ENCODE measurements around the gene AR.

The AR gene

GRCh38 chrX:67724359-67725110, 180.7 kb downstream of the AR start:
- no peak for DNase-seq (ENCODE audit: low read depth)

- DNase-seq (ENCODE audit: low read depth) = no peak
Measured at GRCh38 chrX:67725471-67725870, 181.7 kb downstream of the AR start.

- no peak for DNase-seq (ENCODE audit: low read depth)
Measured at GRCh38 chrX:67726018-67726417, 182.2 kb downstream of the AR start.

- DNase-seq (ENCODE audit: low read depth) = no peak
Measured at GRCh38 chrX:67727576-67727975, 183.8 kb downstream of the AR start.

GRCh38 chrX:67730296-67730695, 186.5 kb downstream of the AR start:
- no peak for DNase-seq (ENCODE audit: low read depth)

- DNase-seq (ENCODE audit: low read depth) = no peak
Measured at GRCh38 chrX:67731061-67731460, 187.2 kb downstream of the AR start.

GRCh38 chrX:67732864-67733263, 189.0 kb downstream of the AR start:
- no peak for DNase-seq (ENCODE audit: low read depth)

GRCh38 chrX:67734111-67734753, 190.4 kb downstream of the AR start:
- DNase-seq (ENCODE audit: low read depth) = no peak

GRCh38 chrX:67749536-67749935, 205.7 kb downstream of the AR start:
- no peak for DNase-seq (ENCODE audit: low read depth)

- DNase-seq (ENCODE audit: low read depth) = no peak
Measured at GRCh38 chrX:67750694-67751093, 206.9 kb downstream of the AR start.

GRCh38 chrX:67759018-67759417, 215.2 kb downstream of the AR start:
- DNase-seq (ENCODE audit: low read depth) = no peak

GRCh38 chrX:67777148-67777547, 233.3 kb downstream of the AR start:
- DNase-seq (ENCODE audit: low read depth) = no peak

GRCh38 chrX:67779099-67779498, 235.3 kb downstream of the AR start:
- DNase-seq (ENCODE audit: low read depth) = no peak
